PFSK-1 (cell line): ENCODE data around the gene HSD3B1.

Source experiments
- FOXP2 ChIP-seq: optimal IDR thresholded peaks from 2 replicates; pipeline ENCODE3; 2011; ENCODE audit warnings: borderline replicate concordance, control low read depth, inconsistent platforms; ENCODE audit not compliant: insufficient read depth; ENCODE audit errors: extremely low read length, extremely low read depth
- POLR2AphosphoS5 ChIP-seq: IDR thresholded peaks from 2 replicates; pipeline ENCODE4 v1.6.1; 2012; ENCODE audit warnings: low read depth, mild to moderate bottlenecking, control low read depth, low read length, moderate library complexity
- SIN3A ChIP-seq: IDR thresholded peaks from 2 replicates; pipeline ENCODE4 v1.6.1; 2012; ENCODE audit warnings: mild to moderate bottlenecking, low read length, moderate library complexity, borderline replicate concordance; ENCODE audit not compliant: insufficient read depth
- TAF1 ChIP-seq: IDR thresholded peaks from 2 replicates; pipeline ENCODE4 v1.6.1; 2012; ENCODE audit warnings: low read length, control low read depth, borderline replicate concordance; ENCODE audit not compliant: insufficient read depth
- TF ChIP-seq, protein P1 (sequence below), 2 experiments: IDR thresholded peaks; 2 replicates each; pipeline versions ENCODE4 v1.6.1 to v1.8.0; 2011 to 2012; ENCODE audit warnings: low read depth in 2 of 2, low read length in 2 of 2, control low read depth in 1 of 2, inconsistent platforms in 1 of 2, mild to moderate bottlenecking in 1 of 2, moderate library complexity in 1 of 2; ENCODE audit not compliant: insufficient read depth in 1 of 2

HSD3B1 gene

DNA sequence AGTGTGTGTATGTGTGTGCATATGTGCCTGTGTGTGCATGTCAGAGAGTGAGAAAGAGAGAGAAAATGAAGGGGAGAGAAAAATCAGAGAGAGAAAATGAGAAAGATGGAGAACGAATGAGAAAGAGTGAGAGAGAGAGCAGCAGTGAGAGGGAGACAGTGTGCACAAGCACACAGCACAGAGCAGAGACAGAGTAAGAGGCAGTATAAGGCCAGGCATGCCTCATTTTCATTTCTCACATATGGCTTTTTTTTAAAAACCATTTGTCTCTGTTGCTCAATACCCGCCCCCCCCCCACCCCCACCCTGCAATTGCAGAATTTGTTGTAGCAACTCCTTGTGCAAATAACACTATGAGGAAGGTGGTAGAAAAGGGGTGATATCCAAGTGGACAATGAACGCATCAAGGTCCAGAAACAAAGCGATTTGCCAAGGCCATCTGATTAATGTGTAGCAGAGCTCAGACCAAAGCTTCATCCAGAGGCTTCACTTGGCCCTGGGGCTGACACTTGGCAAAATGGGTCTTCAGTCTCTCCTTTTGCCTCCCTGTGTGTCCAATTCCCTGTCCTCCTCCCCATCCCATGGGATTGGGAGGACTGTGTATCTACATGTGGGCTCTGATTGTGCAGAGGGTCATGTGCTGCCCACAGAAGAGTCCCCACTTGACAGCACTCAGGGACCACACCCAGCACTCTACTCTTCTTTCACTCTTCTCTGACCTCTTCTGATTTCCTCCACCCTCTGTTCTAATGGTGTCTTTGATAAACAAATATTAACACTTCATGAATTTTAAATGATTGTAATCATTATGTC, 38.9 kb upstream of the HSD3B1 start:
- no peak for TF ChIP-seq POLR2AphosphoS5
- TF ChIP-seq, protein P1, sequence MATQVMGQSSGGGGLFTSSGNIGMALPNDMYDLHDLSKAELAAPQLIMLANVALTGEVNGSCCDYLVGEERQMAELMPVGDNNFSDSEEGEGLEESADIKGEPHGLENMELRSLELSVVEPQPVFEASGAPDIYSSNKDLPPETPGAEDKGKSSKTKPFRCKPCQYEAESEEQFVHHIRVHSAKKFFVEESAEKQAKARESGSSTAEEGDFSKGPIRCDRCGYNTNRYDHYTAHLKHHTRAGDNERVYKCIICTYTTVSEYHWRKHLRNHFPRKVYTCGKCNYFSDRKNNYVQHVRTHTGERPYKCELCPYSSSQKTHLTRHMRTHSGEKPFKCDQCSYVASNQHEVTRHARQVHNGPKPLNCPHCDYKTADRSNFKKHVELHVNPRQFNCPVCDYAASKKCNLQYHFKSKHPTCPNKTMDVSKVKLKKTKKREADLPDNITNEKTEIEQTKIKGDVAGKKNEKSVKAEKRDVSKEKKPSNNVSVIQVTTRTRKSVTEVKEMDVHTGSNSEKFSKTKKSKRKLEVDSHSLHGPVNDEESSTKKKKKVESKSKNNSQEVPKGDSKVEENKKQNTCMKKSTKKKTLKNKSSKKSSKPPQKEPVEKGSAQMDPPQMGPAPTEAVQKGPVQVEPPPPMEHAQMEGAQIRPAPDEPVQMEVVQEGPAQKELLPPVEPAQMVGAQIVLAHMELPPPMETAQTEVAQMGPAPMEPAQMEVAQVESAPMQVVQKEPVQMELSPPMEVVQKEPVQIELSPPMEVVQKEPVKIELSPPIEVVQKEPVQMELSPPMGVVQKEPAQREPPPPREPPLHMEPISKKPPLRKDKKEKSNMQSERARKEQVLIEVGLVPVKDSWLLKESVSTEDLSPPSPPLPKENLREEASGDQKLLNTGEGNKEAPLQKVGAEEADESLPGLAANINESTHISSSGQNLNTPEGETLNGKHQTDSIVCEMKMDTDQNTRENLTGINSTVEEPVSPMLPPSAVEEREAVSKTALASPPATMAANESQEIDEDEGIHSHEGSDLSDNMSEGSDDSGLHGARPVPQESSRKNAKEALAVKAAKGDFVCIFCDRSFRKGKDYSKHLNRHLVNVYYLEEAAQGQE (IDR thresholded peaks at IDR 0.05; ENCODE audit: insufficient read depth in 1 of 2, low read depth in 2 of 2, low read length in 2 of 2) = no peak
- no peak for TF ChIP-seq SIN3A
- TF ChIP-seq TAF1 = no peak
- TF ChIP-seq FOXP2 = no peak

DNA sequence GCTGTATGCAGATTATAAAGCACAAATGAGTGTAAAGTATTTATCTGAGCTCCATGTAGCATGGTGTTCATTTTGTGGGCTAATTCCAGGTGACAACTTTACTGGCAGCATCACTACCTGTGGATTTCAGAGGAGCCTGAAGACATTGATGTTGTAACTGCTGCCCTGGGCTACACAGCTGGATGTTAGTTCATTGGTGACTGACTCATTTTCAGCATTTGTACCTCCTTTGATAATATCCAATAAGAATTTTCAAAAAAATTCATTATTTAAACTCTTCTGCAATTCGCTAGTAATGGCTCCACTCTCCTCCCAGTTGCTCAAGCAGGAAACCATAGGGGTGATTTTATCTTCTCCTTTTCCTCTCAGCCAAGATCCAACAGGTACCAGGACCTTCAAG, 37.3 kb upstream of the HSD3B1 start:
- no peak for TF ChIP-seq POLR2AphosphoS5
- no peak for TF ChIP-seq SIN3A
- TF ChIP-seq TAF1 = no peak

- TF ChIP-seq SIN3A (no peak), POLR2AphosphoS5 (no peak), FOXP2 (no peak), TAF1 (no peak)
- TF ChIP-seq, protein P1 (IDR thresholded peaks at IDR 0.05; ENCODE audit: insufficient read depth in 1 of 2, low read depth in 2 of 2, low read length in 2 of 2) = no peak
These were observed 36.6 kb upstream of the HSD3B1 start for GRCh38 chr1:119470377-119470776.

DNA sequence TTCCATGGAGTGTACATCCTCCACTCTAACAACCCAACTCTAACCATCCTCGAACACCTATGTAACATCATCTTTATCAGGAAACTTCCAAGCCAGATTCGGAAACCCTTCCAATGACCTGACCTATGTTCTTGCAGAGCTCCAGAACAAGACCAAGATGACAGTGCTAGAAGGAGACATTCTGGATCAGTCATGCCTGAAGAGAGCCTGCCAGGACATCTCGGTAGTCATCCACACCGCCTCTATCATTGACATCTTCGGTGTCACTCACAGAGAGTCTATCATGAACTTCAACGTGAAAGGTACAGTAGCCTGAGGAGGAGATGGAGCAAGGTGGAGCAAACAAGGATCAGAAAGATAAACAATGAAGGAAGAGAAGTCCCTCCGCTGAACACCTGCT, 36.1 kb upstream of the HSD3B1 start:
- TF ChIP-seq TAF1 (no peak), POLR2AphosphoS5 (no peak), FOXP2 (no peak), SIN3A (no peak)
- TF ChIP-seq, protein P1 (IDR thresholded peaks at IDR 0.05; ENCODE audit: insufficient read depth in 1 of 2, low read depth in 2 of 2, low read length in 2 of 2) = no peak

DNA sequence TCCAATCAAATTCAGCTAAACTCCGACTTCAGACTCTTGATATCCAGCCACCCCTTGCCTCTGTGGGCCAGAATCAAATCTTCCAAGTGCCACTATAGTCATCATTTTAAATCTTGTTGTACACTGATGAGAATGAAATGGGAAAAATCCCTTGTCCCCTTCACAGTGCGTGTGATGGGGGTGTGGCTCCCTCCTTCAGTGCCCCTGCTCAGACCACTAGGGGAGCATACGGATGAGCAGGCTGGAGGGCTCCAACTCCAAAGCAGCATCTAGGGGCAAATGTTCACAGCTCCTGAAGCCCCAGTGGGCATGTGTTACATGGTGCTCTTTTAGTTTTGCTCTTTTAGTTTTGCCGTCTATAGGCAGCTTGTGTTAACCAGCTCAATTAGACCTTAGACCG, 35.4 kb upstream of the HSD3B1 start:
- no peak for TF ChIP-seq POLR2AphosphoS5
- TF ChIP-seq FOXP2 = no peak
- no peak for TF ChIP-seq SIN3A
- TF ChIP-seq, protein P1 (IDR thresholded peaks at IDR 0.05; ENCODE audit: insufficient read depth in 1 of 2, low read depth in 2 of 2, low read length in 2 of 2) = no peak
